ENCODE data around the gene RRAS. TPM values are rescaled to one million over a fixed set of nuclear protein-coding genes. Genes with fewer than 3 reads are reported as not detected.
A peak's percentile ranks its signal among the peaks of the same experiment; 100 is the strongest.

The RRAS gene
- total and polyA plus RNA-seq, 10 donors: 30.9 to 106 (median 50.7) TPM

DNA sequence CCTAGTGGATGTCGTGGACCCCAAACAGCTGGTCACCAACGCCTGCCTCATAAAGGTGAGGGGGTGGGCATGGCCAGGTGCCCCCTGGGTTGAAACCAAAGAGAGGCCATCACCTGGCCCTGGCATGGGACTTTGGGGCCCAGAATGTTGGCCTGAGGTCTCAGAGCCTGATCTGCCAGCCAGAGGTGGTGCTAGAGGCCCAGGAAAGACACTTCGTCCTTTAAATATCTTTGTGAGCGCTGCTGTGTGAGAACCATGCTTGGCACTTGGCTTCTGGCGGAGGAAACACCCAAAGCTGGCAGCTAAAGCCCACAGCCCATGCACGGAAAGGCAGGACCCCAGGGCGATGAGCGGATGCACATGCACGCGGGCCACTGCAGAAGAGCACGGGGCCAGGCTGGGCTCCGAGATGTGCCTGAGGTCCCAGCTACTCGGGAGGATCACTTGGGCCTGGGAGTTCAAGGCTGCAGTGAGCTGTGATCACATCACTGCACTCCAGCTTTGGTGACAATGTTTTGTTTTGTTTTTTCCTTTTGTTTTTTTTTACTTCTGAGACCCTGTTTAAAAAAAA is 45.1 kb upstream of the RRAS start:
- Histone ChIP-seq H3K9me3 (no peaks in the 10 kb centered on the region), H3K27ac (peak overlapping the region in 7 of 8 donors; percentile 9 to 83 (median 79)), H3K4me3 (no peak overlapping the region), H3K4me1 (peaks cover 19 to 81% (median 46%) of the 10 kb centered on the region in 6 donors), H3K36me3 (peaks cover 4 to 90% (median 61%) of the 10 kb centered on the region in 6 donors), H3K27me3 (replicated peaks in 1 of 7) (peaks cover 0 to 11% (median 6%) of the 10 kb centered on the region in 7 donors)
- peak in 2 of 3 donors; percentile 19 to 65 for TF ChIP-seq POLR2AphosphoS5 (IDR thresholded peaks at IDR 0.05)
- TF ChIP-seq, protein P1, sequence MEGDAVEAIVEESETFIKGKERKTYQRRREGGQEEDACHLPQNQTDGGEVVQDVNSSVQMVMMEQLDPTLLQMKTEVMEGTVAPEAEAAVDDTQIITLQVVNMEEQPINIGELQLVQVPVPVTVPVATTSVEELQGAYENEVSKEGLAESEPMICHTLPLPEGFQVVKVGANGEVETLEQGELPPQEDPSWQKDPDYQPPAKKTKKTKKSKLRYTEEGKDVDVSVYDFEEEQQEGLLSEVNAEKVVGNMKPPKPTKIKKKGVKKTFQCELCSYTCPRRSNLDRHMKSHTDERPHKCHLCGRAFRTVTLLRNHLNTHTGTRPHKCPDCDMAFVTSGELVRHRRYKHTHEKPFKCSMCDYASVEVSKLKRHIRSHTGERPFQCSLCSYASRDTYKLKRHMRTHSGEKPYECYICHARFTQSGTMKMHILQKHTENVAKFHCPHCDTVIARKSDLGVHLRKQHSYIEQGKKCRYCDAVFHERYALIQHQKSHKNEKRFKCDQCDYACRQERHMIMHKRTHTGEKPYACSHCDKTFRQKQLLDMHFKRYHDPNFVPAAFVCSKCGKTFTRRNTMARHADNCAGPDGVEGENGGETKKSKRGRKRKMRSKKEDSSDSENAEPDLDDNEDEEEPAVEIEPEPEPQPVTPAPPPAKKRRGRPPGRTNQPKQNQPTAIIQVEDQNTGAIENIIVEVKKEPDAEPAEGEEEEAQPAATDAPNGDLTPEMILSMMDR (IDR thresholded peaks at IDR 0.05 in 8 of 11, conservative IDR thresholded peaks at IDR 0.05 in 3 of 11): no peak
- no peak for TF ChIP-seq POLR2A (IDR thresholded peaks at IDR 0.05)
- intact Hi-C loops (cut with DNase I; ENCODE audit: low total_unique reads): no loop called here
- no peak for DNase-seq
- WGBS, 5 donors: 71 to 86% (median 83%) methylated on average over 11 to 13 of the region's 13 CpGs

DNA sequence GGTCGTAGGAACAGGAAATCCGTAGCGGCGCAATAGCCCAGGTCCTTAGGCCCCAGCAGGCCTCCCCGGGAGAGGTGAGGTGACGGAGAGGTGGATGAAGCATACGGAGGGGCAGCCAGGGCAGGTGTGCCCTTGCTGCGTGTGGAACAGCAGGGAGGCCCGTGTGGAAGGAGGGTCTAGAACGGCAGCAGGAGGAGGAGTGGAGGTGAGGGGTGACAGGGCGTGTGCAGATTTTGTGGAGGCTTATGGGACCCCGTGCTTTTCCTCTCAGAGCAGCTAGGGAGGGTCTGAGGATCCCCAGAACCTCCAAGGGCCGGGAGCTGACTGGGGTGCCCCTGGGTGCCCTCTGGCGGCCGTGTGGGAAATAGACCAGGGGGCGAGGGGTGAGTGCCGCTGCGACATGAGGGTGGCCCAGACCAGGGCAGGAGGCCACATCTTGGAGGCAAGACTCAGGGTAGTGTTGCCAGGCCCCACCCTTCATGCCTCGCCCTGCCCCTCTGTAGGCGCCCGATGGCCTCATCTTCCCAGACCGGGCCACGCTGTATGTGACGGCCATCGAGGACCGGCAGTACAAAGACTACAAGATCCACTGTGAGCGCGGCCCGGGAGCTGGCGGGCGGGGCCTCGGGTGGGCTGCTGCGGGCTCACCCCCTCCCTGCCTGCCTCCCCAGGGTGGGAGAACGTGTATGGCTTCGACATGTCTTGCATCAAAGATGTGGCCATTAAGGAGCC is 44.5 kb upstream of the RRAS start:
- no peak for DNase-seq
- H3K4me3 ChIP-seq: no peak overlapping the region
- TF ChIP-seq, protein P1 (IDR thresholded peaks at IDR 0.05 in 8 of 11, conservative IDR thresholded peaks at IDR 0.05 in 3 of 11): peak in 10 of 11 experiments; percentile 3 to 59 (median 35)
- TF ChIP-seq POLR2AphosphoS5 (IDR thresholded peaks at IDR 0.05) (peak in 2 of 3 donors; percentile 34 to 58), POLR2A (IDR thresholded peaks at IDR 0.05) (no peak)
- H3K27ac ChIP-seq: peak overlapping the region in 5 of 8 donors; percentile 73 to 83 (median 81)
- H3K4me1 ChIP-seq: peaks cover 20 to 81% (median 46%) of the 10 kb centered on the region in 6 donors
- peaks cover 4 to 96% (median 61%) of the 10 kb centered on the region in 6 donors for H3K36me3 ChIP-seq
- WGBS, 5 donors: 75 to 85% (median 85%) methylated on average over 30 to 35 of the region's 35 CpGs
- no peaks in the 10 kb centered on the region for H3K9me3 ChIP-seq
- H3K27me3 ChIP-seq (replicated peaks in 1 of 7): peaks cover 0 to 4% (median 0%) of the 10 kb centered on the region in 7 donors
- intact Hi-C loops (cut with DNase I; ENCODE audit: low total_unique reads): no loop called here

- DNase-seq: no peak
- Histone ChIP-seq H3K9me3 (no peaks in the 10 kb centered on the region), H3K27ac (no peak overlapping the region), H3K36me3 (peaks cover 4 to 93% (median 61%) of the 10 kb centered on the region in 6 donors), H3K4me3 (no peak overlapping the region), H3K27me3 (replicated peaks in 1 of 7) (no peaks in the 10 kb centered on the region), H3K4me1 (peaks cover 23 to 81% (median 48%) of the 10 kb centered on the region in 6 donors)
- TF ChIP-seq, protein P1 (IDR thresholded peaks at IDR 0.05 in 8 of 11, conservative IDR thresholded peaks at IDR 0.05 in 3 of 11): no peak
- TF ChIP-seq POLR2AphosphoS5 (IDR thresholded peaks at IDR 0.05): peak in 2 of 3 donors; percentile 10 to 22
- WGBS, 5 donors: 88 to 94% (median 93%) methylated on average over 18 of the region's 18 CpGs
- intact Hi-C loops (cut with DNase I; ENCODE audit: low total_unique reads): no loop called here
Observed at GRCh38 chr19:49683814-49684250, 43.9 kb upstream of the RRAS start.

GRCh38 chr19:49682274-49682673 is 42.3 kb upstream of the RRAS start:
- WGBS, 5 donors: 85 to 97% (median 92%) methylated on average over 8 of the region's 8 CpGs
- Histone ChIP-seq H3K4me1 (peaks cover 24 to 81% (median 49%) of the 10 kb centered on the region in 6 donors), H3K4me3 (no peak overlapping the region), H3K27ac (no peak overlapping the region), H3K9me3 (no peaks in the 10 kb centered on the region), H3K27me3 (replicated peaks in 1 of 7) (no peaks in the 10 kb centered on the region), H3K36me3 (peaks cover 4 to 77% (median 56%) of the 10 kb centered on the region in 6 donors)
- TF ChIP-seq POLR2A (IDR thresholded peaks at IDR 0.05) (no peak), POLR2AphosphoS5 (IDR thresholded peaks at IDR 0.05) (no peak)
- TF ChIP-seq, protein P1 (IDR thresholded peaks at IDR 0.05 in 8 of 11, conservative IDR thresholded peaks at IDR 0.05 in 3 of 11): no peak
- intact Hi-C loops (cut with DNase I; ENCODE audit: low total_unique reads): no loop called here
- peak; percentile 41 for DNase-seq
